ENCODE measurements around the gene HAO2. TPM values are rescaled to one million over a fixed set of nuclear protein-coding genes. Genes with fewer than 3 reads are reported as not detected.

Gene HAO2
- total and polyA plus RNA-seq, 4 donors = 0.27 to 0.56 TPM; not detected in 2

- WGBS (ENCODE audit: insufficient coverage) = 100% methylated on average over 1 of the region's 4 CpGs
- Histone ChIP-seq H3K4me3 (ENCODE audit: low read depth, low read length) (no peak overlapping the region), H3K27me3 (ENCODE audit: control insufficient read depth, insufficient read depth, low read length) (no peaks in the 10 kb centered on the region), H3K27ac (ENCODE audit: low read depth, low read length) (no peak overlapping the region), H3K9me3 (ENCODE audit: control insufficient read depth, insufficient read depth, low read length) (no peaks in the 10 kb centered on the region), H3K36me3 (ENCODE audit: control insufficient read depth, insufficient read depth, low read length) (no peaks in the 10 kb centered on the region), H3K4me1 (ENCODE audit: control insufficient read depth, insufficient read depth, low read length) (no peaks in the 10 kb centered on the region)
- no peak for DNase-seq (ENCODE audit: low read depth in 4 of 6, low spot score in 6 of 6)
Measured at GRCh38 chr1:119361620-119362344, 6.8 kb upstream of the HAO2 start.

GRCh38 chr1:119363162-119363561 is 5.4 kb upstream of the HAO2 start:
- no peaks in the 10 kb centered on the region for H3K9me3 ChIP-seq (ENCODE audit: control insufficient read depth, insufficient read depth, low read length)
- no peaks in the 10 kb centered on the region for H3K4me1 ChIP-seq (ENCODE audit: control insufficient read depth, insufficient read depth, low read length)
- no peaks in the 10 kb centered on the region for H3K36me3 ChIP-seq (ENCODE audit: control insufficient read depth, insufficient read depth, low read length)
- no peak for DNase-seq (ENCODE audit: low read depth in 4 of 6, low spot score in 6 of 6)
- no peak overlapping the region for H3K27ac ChIP-seq (ENCODE audit: low read depth, low read length)
- WGBS (ENCODE audit: insufficient coverage) = 90% methylated on average over 4 of the region's 7 CpGs
- no peaks in the 10 kb centered on the region for H3K27me3 ChIP-seq (ENCODE audit: control insufficient read depth, insufficient read depth, low read length)
- H3K4me3 ChIP-seq (ENCODE audit: low read depth, low read length) = no peak overlapping the region

- H3K4me3 ChIP-seq (ENCODE audit: low read depth, low read length) = no peak overlapping the region
- no peaks in the 10 kb centered on the region for H3K4me1 ChIP-seq (ENCODE audit: control insufficient read depth, insufficient read depth, low read length)
- no peaks in the 10 kb centered on the region for H3K27me3 ChIP-seq (ENCODE audit: control insufficient read depth, insufficient read depth, low read length)
- WGBS (ENCODE audit: insufficient coverage) = 100% methylated on average over 3 of the region's 4 CpGs
- H3K36me3 ChIP-seq (ENCODE audit: control insufficient read depth, insufficient read depth, low read length) = no peaks in the 10 kb centered on the region
- no peak overlapping the region for H3K27ac ChIP-seq (ENCODE audit: low read depth, low read length)
- no peaks in the 10 kb centered on the region for H3K9me3 ChIP-seq (ENCODE audit: control insufficient read depth, insufficient read depth, low read length)
- DNase-seq (ENCODE audit: low read depth in 4 of 6, low spot score in 6 of 6) = no peak
Measured at GRCh38 chr1:119364640-119365039, 3.9 kb upstream of the HAO2 start.

- no peak for DNase-seq (ENCODE audit: low read depth in 4 of 6, low spot score in 6 of 6)
- 95% methylated on average over 3 of the region's 3 CpGs for WGBS (ENCODE audit: insufficient coverage)
- no peaks in the 10 kb centered on the region for H3K36me3 ChIP-seq (ENCODE audit: control insufficient read depth, insufficient read depth, low read length)
- no peaks in the 10 kb centered on the region for H3K27me3 ChIP-seq (ENCODE audit: control insufficient read depth, insufficient read depth, low read length)
- no peak overlapping the region for H3K4me3 ChIP-seq (ENCODE audit: low read depth, low read length)
- H3K27ac ChIP-seq (ENCODE audit: low read depth, low read length) = no peak overlapping the region
- no peaks in the 10 kb centered on the region for H3K9me3 ChIP-seq (ENCODE audit: control insufficient read depth, insufficient read depth, low read length)
- H3K4me1 ChIP-seq (ENCODE audit: control insufficient read depth, insufficient read depth, low read length) = no peaks in the 10 kb centered on the region
Measured at GRCh38 chr1:119366424-119366823, 2.2 kb upstream of the HAO2 start.

GRCh38 chr1:119367432-119368124 is 1.0 kb upstream of the HAO2 start:
- Histone ChIP-seq H3K4me3 (ENCODE audit: low read depth, low read length) (no peak overlapping the region), H3K27me3 (ENCODE audit: control insufficient read depth, insufficient read depth, low read length) (no peaks in the 10 kb centered on the region), H3K27ac (ENCODE audit: low read depth, low read length) (no peak overlapping the region), H3K4me1 (ENCODE audit: control insufficient read depth, insufficient read depth, low read length) (no peaks in the 10 kb centered on the region), H3K36me3 (ENCODE audit: control insufficient read depth, insufficient read depth, low read length) (no peaks in the 10 kb centered on the region), H3K9me3 (ENCODE audit: control insufficient read depth, insufficient read depth, low read length) (no peaks in the 10 kb centered on the region)
- 71% methylated on average over 13 of the region's 13 CpGs for WGBS (ENCODE audit: insufficient coverage)
- peak; percentile 10 to 81 (median 25) for DNase-seq (ENCODE audit: low read depth in 4 of 6, low spot score in 6 of 6)

GRCh38 chr1:119370748-119371147 is 2.2 kb downstream of the HAO2 start:
- WGBS (ENCODE audit: insufficient coverage) = 92% methylated on average over 2 of the region's 2 CpGs
- DNase-seq (ENCODE audit: low read depth in 4 of 6, low spot score in 6 of 6) = no peak
- H3K36me3 ChIP-seq (ENCODE audit: control insufficient read depth, insufficient read depth, low read length) = no peaks in the 10 kb centered on the region
- no peaks in the 10 kb centered on the region for H3K4me1 ChIP-seq (ENCODE audit: control insufficient read depth, insufficient read depth, low read length)
- no peaks in the 10 kb centered on the region for H3K9me3 ChIP-seq (ENCODE audit: control insufficient read depth, insufficient read depth, low read length)
- no peak overlapping the region for H3K4me3 ChIP-seq (ENCODE audit: low read depth, low read length)
- H3K27me3 ChIP-seq (ENCODE audit: control insufficient read depth, insufficient read depth, low read length) = no peaks in the 10 kb centered on the region
- H3K27ac ChIP-seq (ENCODE audit: low read depth, low read length) = no peak overlapping the region

GRCh38 chr1:119371815-119372214 is 3.2 kb downstream of the HAO2 start:
- WGBS (ENCODE audit: insufficient coverage) = 20% methylated on average over 1 of the region's 2 CpGs
- peak in 1 of 6 donors; percentile 67 for DNase-seq (ENCODE audit: low read depth in 4 of 6, low spot score in 6 of 6)
- Histone ChIP-seq H3K27ac (ENCODE audit: low read depth, low read length) (no peak overlapping the region), H3K36me3 (ENCODE audit: control insufficient read depth, insufficient read depth, low read length) (no peaks in the 10 kb centered on the region), H3K4me1 (ENCODE audit: control insufficient read depth, insufficient read depth, low read length) (no peaks in the 10 kb centered on the region), H3K4me3 (ENCODE audit: low read depth, low read length) (no peak overlapping the region), H3K27me3 (ENCODE audit: control insufficient read depth, insufficient read depth, low read length) (no peaks in the 10 kb centered on the region), H3K9me3 (ENCODE audit: control insufficient read depth, insufficient read depth, low read length) (no peaks in the 10 kb centered on the region)

- Histone ChIP-seq H3K27me3 (ENCODE audit: control insufficient read depth, insufficient read depth, low read length) (no peaks in the 10 kb centered on the region), H3K27ac (ENCODE audit: low read depth, low read length) (no peak overlapping the region), H3K36me3 (ENCODE audit: control insufficient read depth, insufficient read depth, low read length) (no peaks in the 10 kb centered on the region), H3K9me3 (ENCODE audit: control insufficient read depth, insufficient read depth, low read length) (no peaks in the 10 kb centered on the region), H3K4me1 (ENCODE audit: control insufficient read depth, insufficient read depth, low read length) (no peaks in the 10 kb centered on the region), H3K4me3 (ENCODE audit: low read depth, low read length) (no peak overlapping the region)
- 25% methylated on average over 5 of the region's 6 CpGs for WGBS (ENCODE audit: insufficient coverage)
- peak in 3 of 6 donors; percentile 37 to 88 (median 66) for DNase-seq (ENCODE audit: low read depth in 4 of 6, low spot score in 6 of 6)
Measured at GRCh38 chr1:119372503-119373086, 4.0 kb downstream of the HAO2 start.

GRCh38 chr1:119373465-119373864 is 4.9 kb downstream of the HAO2 start:
- H3K4me1 ChIP-seq (ENCODE audit: control insufficient read depth, insufficient read depth, low read length) = no peaks in the 10 kb centered on the region
- no peaks in the 10 kb centered on the region for H3K9me3 ChIP-seq (ENCODE audit: control insufficient read depth, insufficient read depth, low read length)
- H3K27me3 ChIP-seq (ENCODE audit: control insufficient read depth, insufficient read depth, low read length) = no peaks in the 10 kb centered on the region
- 50% methylated on average over 1 of the region's 2 CpGs for WGBS (ENCODE audit: insufficient coverage)
- DNase-seq (ENCODE audit: low read depth in 4 of 6, low spot score in 6 of 6) = no peak
- H3K4me3 ChIP-seq (ENCODE audit: low read depth, low read length) = no peak overlapping the region
- H3K27ac ChIP-seq (ENCODE audit: low read depth, low read length) = no peak overlapping the region
- no peaks in the 10 kb centered on the region for H3K36me3 ChIP-seq (ENCODE audit: control insufficient read depth, insufficient read depth, low read length)

All from spinal cord (tissue), 10 donors.